T-helper 9 cell (primary cell): ENCODE results near the gene ASB12.

ENCODE experiments used
- DNase-seq: peaks from one replicate; pipeline ENCODE4 v3.0.0-alpha.2; 2020

The ASB12 gene

DNA sequence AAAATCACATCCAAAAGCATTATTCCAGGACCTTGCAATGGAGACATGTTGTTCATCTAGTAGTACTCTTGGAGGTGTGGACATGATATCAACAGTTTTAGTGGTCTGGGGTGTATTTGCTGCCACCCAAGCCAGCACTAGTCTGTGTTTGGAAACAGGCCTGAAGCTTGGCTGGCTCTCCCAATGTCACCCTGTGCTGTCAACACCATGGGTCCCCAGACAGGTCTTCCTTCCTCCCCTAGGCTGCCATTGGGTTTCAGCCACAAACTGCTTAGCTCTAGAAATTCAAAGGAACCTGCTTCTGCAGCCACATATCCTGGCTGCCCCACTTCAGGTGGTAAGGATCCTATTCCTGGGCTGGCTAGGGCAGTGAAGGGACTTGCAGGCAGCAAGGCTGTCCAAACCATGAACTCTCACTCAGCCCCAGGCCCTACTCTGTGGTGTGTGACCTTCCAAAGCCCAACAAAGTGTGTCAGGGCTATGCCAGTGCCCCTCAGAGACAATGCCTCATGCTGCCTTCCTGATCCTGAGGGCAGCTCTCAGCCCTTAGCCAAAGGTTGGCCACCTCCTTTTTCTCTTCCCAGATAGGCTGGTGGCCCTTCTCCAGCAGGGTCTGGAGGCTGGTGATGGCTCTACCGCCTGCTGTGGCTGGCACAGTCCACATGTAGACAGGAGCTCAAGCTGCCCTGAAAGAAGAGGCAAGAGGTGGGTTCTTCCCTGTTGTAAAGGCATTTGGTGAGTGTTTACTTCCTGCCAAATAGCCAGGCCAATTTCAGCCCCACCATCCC, 43.2 kb downstream of the ASB12 start:
- no peak for DNase-seq

- no peak for DNase-seq
These were observed 46.0 kb downstream of the ASB12 start for GRCh38 chrX:64184396-64184795.

DNA sequence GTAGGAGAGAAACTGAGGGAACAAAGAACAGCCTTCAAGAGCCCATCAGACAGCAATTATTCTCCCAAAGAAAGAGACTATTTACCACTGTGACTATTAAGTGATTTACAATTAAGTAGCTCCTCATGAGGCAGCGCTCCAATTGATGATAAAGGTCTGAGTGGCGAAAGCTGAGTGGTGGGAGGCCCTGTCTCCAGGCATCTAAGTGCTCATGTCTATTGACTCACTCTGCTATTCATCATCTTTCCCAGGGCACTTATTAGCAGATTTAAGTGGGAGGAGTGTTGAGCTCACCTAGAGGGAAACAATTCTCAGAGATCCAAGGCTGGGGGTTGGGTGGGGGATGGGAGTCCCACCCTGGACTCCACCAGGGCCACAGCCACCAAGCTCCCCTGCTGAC, 48.2 kb downstream of the ASB12 start:
- no peak for DNase-seq

DNA sequence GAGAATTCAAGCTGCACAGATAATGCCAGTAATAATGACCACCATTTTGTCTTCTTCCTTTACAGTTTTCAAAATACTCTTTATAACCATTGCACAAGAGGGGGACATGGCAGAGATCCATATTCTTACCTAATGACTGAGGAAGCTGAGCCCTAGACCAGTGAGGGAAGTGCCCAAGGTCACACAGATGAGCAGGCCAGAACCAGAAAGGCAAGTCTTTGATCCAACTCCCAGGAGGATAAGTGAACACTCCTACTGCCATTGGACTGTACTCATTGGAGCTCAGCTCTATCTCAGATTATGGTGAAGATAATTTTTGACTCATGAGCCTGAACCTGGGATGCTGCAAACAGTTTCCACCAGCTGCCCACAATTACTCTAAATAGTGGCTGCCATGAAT, 53.5 kb downstream of the ASB12 start:
- DNase-seq: no peak
